ENCODE results near the gene PAPPA. TPM values are rescaled to one million over a fixed set of nuclear protein-coding genes. Genes with fewer than 3 reads are reported as not detected.

The PAPPA gene
- total RNA-seq, 1 experiment from 2014 or later, result 0.22 TPM

- TF ChIP-seq PRDM15 (CRISPR knock-in tag; IDR thresholded peaks at IDR 0.05), result no peak
Measured at GRCh38 chr9:116160676-116161571, 7.3 kb downstream of the PAPPA start (continued).

- H3K36me3 Mint-ChIP-seq, result no peaks in the 10 kb centered on the region
- ATAC-seq, result no peak
Measured at GRCh38 chr9:116162241-116162781, 8.7 kb downstream of the PAPPA start.

GRCh38 chr9:116163293-116164055 lies 9.9 kb downstream of the PAPPA start:
- CTCF ChIA-PET, result interaction anchor here (0.6 to 2.4 kb wide), 9 partner anchors 10 to 572 kb away, joined by 3 to 8 read pairs (median 3); no protein-coding TSS in a partner anchor
- ATAC-seq, result peak; percentile 49
- Mint-ChIP-seq H3K27ac (no peak overlapping the region), H3K27me3 (ENCODE audit: low read depth) (peaks cover 27% of the 10 kb centered on the region), H3K4me1 (no peaks in the 10 kb centered on the region), H3K9me3 (no peaks in the 10 kb centered on the region), H3K4me3 (no peak overlapping the region), H3K36me3 (no peaks in the 10 kb centered on the region)
- DNase-seq (ENCODE audit: low spot score), result no peak
- TF ChIP-seq CTCF (IDR thresholded peaks at IDR 0.05) (peak; percentile 42), ZNF317 (CRISPR knock-in tag; IDR thresholded peaks at IDR 0.05; ENCODE audit: borderline replicate concordance, low read depth) (peak; percentile 86), ZNF423 (CRISPR knock-in tag; IDR thresholded peaks at IDR 0.05) (no peak), PRRX2 (CRISPR knock-in tag; IDR thresholded peaks at IDR 0.05) (no peak), MLX (CRISPR knock-in tag; IDR thresholded peaks at IDR 0.05) (no peak), EMX1 (CRISPR knock-in tag; IDR thresholded peaks at IDR 0.05) (no peak), IRF1 (CRISPR knock-in tag; IDR thresholded peaks at IDR 0.05) (no peak), SP1 (CRISPR knock-in tag; conservative IDR thresholded peaks at IDR 0.05) (no peak), ZMAT4 (CRISPR knock-in tag; IDR thresholded peaks at IDR 0.05) (no peak), ELF4 (CRISPR knock-in tag; IDR thresholded peaks at IDR 0.05; ENCODE audit: low read depth) (no peak), ZNF671 (CRISPR knock-in tag; IDR thresholded peaks at IDR 0.05) (no peak), NFATC4 (CRISPR knock-in tag; IDR thresholded peaks at IDR 0.05) (no peak), FOXJ3 (CRISPR knock-in tag; IDR thresholded peaks at IDR 0.05; ENCODE audit: borderline replicate concordance) (no peak)
- POLR2A ChIA-PET, result no interaction called here

More at GRCh38 chr9:116162241-116162781, 8.7 kb downstream of the PAPPA start:
- Mint-ChIP-seq H3K9me3 (no peaks in the 10 kb centered on the region), H3K27ac (no peak overlapping the region), H3K27me3 (ENCODE audit: low read depth) (peaks cover 38% of the 10 kb centered on the region), H3K4me3 (no peak overlapping the region), H3K4me1 (peaks cover 8% of the 10 kb centered on the region)
- TF ChIP-seq ZMAT4 (CRISPR knock-in tag; IDR thresholded peaks at IDR 0.05), result no peak
- TF ChIP-seq RORB (CRISPR knock-in tag; IDR thresholded peaks at IDR 0.05), result no peak
- ChIA-PET POLR2A (no interaction called here), CTCF (interaction anchor here (1.1 to 2.4 kb wide), 4 partner anchors 9 to 409 kb away, joined by 3 to 8 read pairs (median 4); partner anchors contain the start of gene PAPPA)
- no peak for DNase-seq (ENCODE audit: low spot score)

Measured in WTC11 (cell line).